ENCODE results near the gene PCDHGA1.
"Not testable (repeated sequence)": the region's sequence is repeated elsewhere in the genome, so short reads cannot be mapped to it uniquely, and the experiment has no call there.

The PCDHGA1 gene

GRCh38 chr5:141343242-141343952 is 13.1 kb downstream of the PCDHGA1 start, which contains the start of gene PCDHGA3:
TSS of gene PCDHGA3 (plus strand) at chr5:141343829. CDS start at chr5:141344034, 205 bp downstream.
- DNase-seq, result peak; percentile 38

GRCh38 chr5:141343953-141344463 is 13.7 kb downstream of the PCDHGA1 start:
- no peaks in the 10 kb centered on the region for H3K79me2 ChIP-seq (ENCODE audit: low read length)
- H3K36me3 ChIP-seq (replicated peaks; ENCODE audit: insufficient read depth, low read length), result no peaks in the 10 kb centered on the region
- no peak overlapping the region for H2AFZ ChIP-seq (ENCODE audit: low read length)
- H3K4me1 ChIP-seq (ENCODE audit: low read length), result no peaks in the 10 kb centered on the region
- H3F3A ChIP-seq (ENCODE audit: insufficient read depth, low read length), result no peaks in the 10 kb centered on the region
- H3K9me2 ChIP-seq (replicated peaks; ENCODE audit: insufficient read depth, low read length), result no peaks in the 10 kb centered on the region
- H3K4me3 ChIP-seq (ENCODE audit: low read length), result no peak overlapping the region
- H3K27ac ChIP-seq (ENCODE audit: low read length), result no peak overlapping the region
- no peaks in the 10 kb centered on the region; the same call in 1 of the 2 replicates for H3K27me3 ChIP-seq (replicated peaks; ENCODE audit: insufficient read depth, low read length)
- no peak overlapping the region for H3K9ac ChIP-seq (ENCODE audit: low read length)
- no peak overlapping the region for H3K4me2 ChIP-seq (ENCODE audit: low read depth, low read length)
- H3K9me3 ChIP-seq (replicated peaks; ENCODE audit: insufficient read depth, low read length), result no peaks in the 10 kb centered on the region
- H4K20me1 ChIP-seq (ENCODE audit: insufficient read depth, low read length), result no peaks in the 10 kb centered on the region
- TF ChIP-seq EZH2 (optimal IDR thresholded peaks at IDR 0.05; ENCODE audit: low read depth, low read length), result no peak
- no peak for TF ChIP-seq EZH2phosphoT487 (IDR thresholded peaks at IDR 0.05; ENCODE audit: low read length)
- no peak for TF ChIP-seq CTCF (IDR thresholded peaks at IDR 0.05; ENCODE audit: low read length)
- no peak for DNase-seq

More at GRCh38 chr5:141343242-141343952, 13.1 kb downstream of the PCDHGA1 start, which contains the start of gene PCDHGA3:
- H3K4me2 ChIP-seq (ENCODE audit: low read depth, low read length), result no peak within 1 kb of the TSS
- H3K4me3 ChIP-seq (ENCODE audit: low read length), result no peak within 1 kb of the TSS
- no peak within 1 kb of the TSS for H3K27ac ChIP-seq (ENCODE audit: low read length)
- no peaks in the 10 kb centered on the region for H3K36me3 ChIP-seq (replicated peaks; ENCODE audit: insufficient read depth, low read length)
- no peak within 1 kb of the TSS for H3K9ac ChIP-seq (ENCODE audit: low read length)
- no peaks in the 10 kb centered on the region for H3F3A ChIP-seq (ENCODE audit: insufficient read depth, low read length)
- TF ChIP-seq EZH2phosphoT487 (IDR thresholded peaks at IDR 0.05; ENCODE audit: low read length), result no peak
- TF ChIP-seq CTCF (IDR thresholded peaks at IDR 0.05; ENCODE audit: low read length), result peak; percentile 37
- no peaks in the 10 kb centered on the region; the same call in 1 of the 2 replicates for H3K27me3 ChIP-seq (replicated peaks; ENCODE audit: insufficient read depth, low read length)
- no peaks in the 10 kb centered on the region for H4K20me1 ChIP-seq (ENCODE audit: insufficient read depth, low read length)
- no peaks in the 10 kb centered on the region for H3K9me3 ChIP-seq (replicated peaks; ENCODE audit: insufficient read depth, low read length)
- H2AFZ ChIP-seq (ENCODE audit: low read length), result no peak within 1 kb of the TSS
- no peaks in the 10 kb centered on the region for H3K9me2 ChIP-seq (replicated peaks; ENCODE audit: insufficient read depth, low read length)
- no peaks in the 10 kb centered on the region for H3K79me2 ChIP-seq (ENCODE audit: low read length)
- no peaks in the 10 kb centered on the region for H3K4me1 ChIP-seq (ENCODE audit: low read length)

- no peak for DNase-seq
- H4K20me1 ChIP-seq (ENCODE audit: insufficient read depth, low read length), result no peaks in the 10 kb centered on the region
- no peak overlapping the region for H2AFZ ChIP-seq (ENCODE audit: low read length)
- H3K27ac ChIP-seq (ENCODE audit: low read length), result no peak overlapping the region
- no peaks in the 10 kb centered on the region for H3K79me2 ChIP-seq (ENCODE audit: low read length)
- H3F3A ChIP-seq (ENCODE audit: insufficient read depth, low read length), result no peaks in the 10 kb centered on the region
- no peak overlapping the region for H3K9ac ChIP-seq (ENCODE audit: low read length)
- no peaks in the 10 kb centered on the region; the same call in 1 of the 2 replicates for H3K27me3 ChIP-seq (replicated peaks; ENCODE audit: insufficient read depth, low read length)
- TF ChIP-seq EZH2phosphoT487 (IDR thresholded peaks at IDR 0.05; ENCODE audit: low read length), result no peak
- TF ChIP-seq CTCF (IDR thresholded peaks at IDR 0.05; ENCODE audit: low read length), result no peak
- TF ChIP-seq EZH2 (optimal IDR thresholded peaks at IDR 0.05; ENCODE audit: low read depth, low read length), result no peak
- no peak overlapping the region for H3K4me2 ChIP-seq (ENCODE audit: low read depth, low read length)
- H3K9me2 ChIP-seq (replicated peaks; ENCODE audit: insufficient read depth, low read length), result no peaks in the 10 kb centered on the region
- H3K4me1 ChIP-seq (ENCODE audit: low read length), result no peaks in the 10 kb centered on the region
- H3K36me3 ChIP-seq (replicated peaks; ENCODE audit: insufficient read depth, low read length), result no peaks in the 10 kb centered on the region
- H3K9me3 ChIP-seq (replicated peaks; ENCODE audit: insufficient read depth, low read length), result no peaks in the 10 kb centered on the region
- H3K4me3 ChIP-seq (ENCODE audit: low read length), result no peak overlapping the region
Measured at GRCh38 chr5:141345327-141345726, 15.0 kb downstream of the PCDHGA1 start.

- H3K36me3 ChIP-seq (replicated peaks; ENCODE audit: insufficient read depth, low read length); H3F3A ChIP-seq (ENCODE audit: insufficient read depth, low read length); H3K9me3 ChIP-seq (replicated peaks; ENCODE audit: insufficient read depth, low read length); DNase-seq; H3K4me2 ChIP-seq (ENCODE audit: low read depth, low read length); H3K27ac ChIP-seq (ENCODE audit: low read length); H3K27me3 ChIP-seq (replicated peaks; ENCODE audit: insufficient read depth, low read length); H3K4me3 ChIP-seq (ENCODE audit: low read length); H3K79me2 ChIP-seq (ENCODE audit: low read length); H3K4me1 ChIP-seq (ENCODE audit: low read length); H3K9me2 ChIP-seq (replicated peaks; ENCODE audit: insufficient read depth, low read length); H2AFZ ChIP-seq (ENCODE audit: low read length); H3K9ac ChIP-seq (ENCODE audit: low read length); H4K20me1 ChIP-seq (ENCODE audit: insufficient read depth, low read length): not testable (repeated sequence)
Measured at GRCh38 chr5:141346017-141346416, 15.7 kb downstream of the PCDHGA1 start.
